MCF 10A (cell line): Measurements from ENCODE around the gene VAMP2. TPM values are rescaled to one million over a fixed set of nuclear protein-coding genes. Genes with fewer than 3 reads are reported as not detected.
A peak's percentile ranks its signal among the peaks of the same experiment; 100 is the strongest.

ENCODE experiments used
- Bru-seq: library from RNA; stranded (reverse); fragments of 400-500 nt; gene quantifications from one replicate; lab custom pipeline; 2021; lab: Mats Ljungman, UMichigan
- BruChase-seq, 2 experiments: library from RNA; stranded (reverse); fragments of 400-500 nt; gene quantifications; one replicate each; lab custom pipeline; 2021; lab: Mats Ljungman, UMichigan
- BruUV-seq: library from RNA; stranded (reverse); fragments of 400-500 nt; replicated peaks from 2 replicates; lab custom pipeline; 2021; lab: Mats Ljungman, UMichigan
- CTCF ChIA-PET: fragments of 300-600 bp; sonication (Branson Sonifier 250); formaldehyde crosslinking; extraction: SDS; loops from one replicate; lab custom pipeline; 2021; ENCODE audit warnings: antibody characterized with exemption, inconsistent platforms; lab: Yijun Ruan, JAX
- POLR2A ChIA-PET: fragments of 300-600, 350-650 bp; sonication (Branson Sonifier 250); formaldehyde crosslinking; extraction: SDS; loops from one replicate; lab custom pipeline; 2020; ENCODE audit warnings: antibody characterized with exemption, inconsistent platforms; lab: Yijun Ruan, JAX
- DNase-seq: peaks from one replicate; pipeline ENCODE4 v3.0.0-alpha.2; 2018; ENCODE audit not compliant: unreplicated experiment
- H3K27ac Mint-ChIP-seq: one replicate; pipeline ENCODE4 v1.8.0; 2022; ENCODE audit warnings: mild to moderate bottlenecking, low read depth, mixed read lengths; ENCODE audit not compliant: unreplicated experiment
- H3K27me3 Mint-ChIP-seq: one replicate; pipeline ENCODE4 v1.8.0; 2022; ENCODE audit warnings: mixed read lengths; ENCODE audit not compliant: insufficient read depth, unreplicated experiment
- H3K36me3 Mint-ChIP-seq: one replicate; pipeline ENCODE4 v1.8.0; 2022; ENCODE audit warnings: mild to moderate bottlenecking, moderate library complexity, mixed read lengths; ENCODE audit not compliant: insufficient read depth, unreplicated experiment
- H3K4me1 Mint-ChIP-seq: one replicate; pipeline ENCODE4 v1.8.0; 2022; ENCODE audit warnings: mixed read lengths; ENCODE audit not compliant: insufficient read depth, unreplicated experiment
- H3K4me3 Mint-ChIP-seq: one replicate; pipeline ENCODE4 v1.8.0; 2022; ENCODE audit warnings: mild to moderate bottlenecking, moderate library complexity, mixed read lengths; ENCODE audit not compliant: unreplicated experiment
- H3K9me3 Mint-ChIP-seq: one replicate; pipeline ENCODE4 v1.8.0; 2022; ENCODE audit warnings: mixed read lengths; ENCODE audit not compliant: unreplicated experiment
- intact Hi-C: fragments of 100-400 bp; cut with micrococcal nuclease; formaldehyde crosslinking; loops from 2 replicates; pipeline ENCODE4 v1.14.1; 2022
- long read RNA-seq: library from polyadenylated mRNA; stranded (forward); transcript quantifications from one replicate; pipeline ENCODE4 v2.0.0, GENCODE V29; 2022
- total RNA-seq: library from RNA; stranded (reverse); gene quantifications from 2 replicates; pipeline ENCODE4 v1.2.3, GENCODE V29; 2022
- TF ChIP-seq, protein P1 (sequence below): fragments of 200-600 bp; IDR thresholded peaks from one replicate; pipeline ENCODE4 v1.8.0; 2022; ENCODE audit warnings: antibody characterized with exemption, mild to moderate bottlenecking; ENCODE audit not compliant: unreplicated experiment

VAMP2 gene, protein sequence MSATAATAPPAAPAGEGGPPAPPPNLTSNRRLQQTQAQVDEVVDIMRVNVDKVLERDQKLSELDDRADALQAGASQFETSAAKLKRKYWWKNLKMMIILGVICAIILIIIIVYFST
- 37.7 and 42.8 TPM in 2 replicates for total RNA-seq
- percentile 93 among the genes with signal in this experiment for Bru-seq, nascent RNA
- BruChase-seq, experiment 1, labeled RNA remaining after a 6-hour chase, result percentile 97 among the genes with signal in this experiment
- BruChase-seq, experiment 2, labeled RNA remaining after a 2-hour chase, result percentile 95 among the genes with signal in this experiment
- long read RNA-seq, transcript VAMP2-203 (4 exons, 557 nt), result minor isoform, 9 of 95 reads
- long read RNA-seq, transcript VAMP2-201 (5 exons, 2,153 nt), result major isoform, 68 of 95 reads
- long read RNA-seq, partial matches to known transcripts, result 9 of 95 reads
- long read RNA-seq, other reads (novel, unspliced or antisense), result 8 of 95 reads

DNA sequence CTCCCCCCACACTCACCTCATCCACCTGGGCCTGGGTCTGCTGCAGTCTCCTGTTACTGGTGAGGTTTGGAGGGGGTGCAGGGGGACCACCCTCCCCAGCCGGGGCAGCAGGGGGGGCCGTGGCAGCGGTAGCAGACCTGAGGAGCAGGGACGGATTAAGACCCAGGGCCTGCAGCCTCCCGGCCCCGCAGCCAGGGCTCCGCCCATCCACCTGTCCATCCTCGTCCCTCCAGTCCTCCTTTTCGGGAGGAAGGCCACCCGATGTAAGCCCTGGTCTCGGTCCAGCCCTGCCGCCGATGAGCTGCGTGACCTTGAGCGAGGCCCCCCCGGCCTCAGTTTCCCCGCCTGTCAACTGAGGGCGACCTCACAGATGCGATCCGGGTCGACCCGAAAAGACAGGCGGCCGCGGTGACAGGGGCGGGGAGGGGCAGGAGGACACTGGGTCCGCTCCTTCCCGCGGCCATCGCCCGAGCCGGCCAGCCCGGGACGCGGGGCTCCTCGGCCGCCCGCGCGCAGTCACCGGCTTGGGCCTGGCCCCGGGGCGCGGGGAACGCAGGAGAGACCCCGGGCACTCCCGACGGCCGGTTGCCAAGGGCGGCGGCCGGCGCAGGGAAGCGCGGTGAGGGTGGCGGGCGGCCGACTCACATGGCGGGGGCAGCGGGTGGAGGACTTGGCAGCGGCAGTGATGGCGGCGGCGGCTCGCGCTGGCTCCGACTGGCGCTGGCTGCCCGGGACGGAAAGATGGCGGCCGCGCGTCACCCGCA lies at the start of gene VAMP2:
Gene VAMP2, minus strand, starts transcription at position 716 of the 764 bp plus-strand sequence. Its CDS starts 69 bp downstream, at position 647.
- peak; percentile 55 for DNase-seq
- H3K4me1 Mint-ChIP-seq, result peaks cover 38% of the 10 kb centered on the region
- POLR2A ChIA-PET, result interaction anchor here (0.6 to 16.5 kb wide), 7 partner anchors 11 to 60 kb away, joined by 3 to 429 read pairs (median 4); partner anchors contain the start of gene BORCS6
- no peaks in the 10 kb centered on the region for H3K27me3 Mint-ChIP-seq
- intact Hi-C loops, result no loop called here
- H3K27ac Mint-ChIP-seq, result peak within 1 kb of the TSS; percentile 94
- CTCF ChIA-PET, result interaction anchor here (3.3 kb wide), 1 partner anchor 43 kb away, joined by 16 read pairs; the partner anchor contains the start of gene ALOXE3
- no TSS peak for BruUV-seq
- TF ChIP-seq, protein P1, sequence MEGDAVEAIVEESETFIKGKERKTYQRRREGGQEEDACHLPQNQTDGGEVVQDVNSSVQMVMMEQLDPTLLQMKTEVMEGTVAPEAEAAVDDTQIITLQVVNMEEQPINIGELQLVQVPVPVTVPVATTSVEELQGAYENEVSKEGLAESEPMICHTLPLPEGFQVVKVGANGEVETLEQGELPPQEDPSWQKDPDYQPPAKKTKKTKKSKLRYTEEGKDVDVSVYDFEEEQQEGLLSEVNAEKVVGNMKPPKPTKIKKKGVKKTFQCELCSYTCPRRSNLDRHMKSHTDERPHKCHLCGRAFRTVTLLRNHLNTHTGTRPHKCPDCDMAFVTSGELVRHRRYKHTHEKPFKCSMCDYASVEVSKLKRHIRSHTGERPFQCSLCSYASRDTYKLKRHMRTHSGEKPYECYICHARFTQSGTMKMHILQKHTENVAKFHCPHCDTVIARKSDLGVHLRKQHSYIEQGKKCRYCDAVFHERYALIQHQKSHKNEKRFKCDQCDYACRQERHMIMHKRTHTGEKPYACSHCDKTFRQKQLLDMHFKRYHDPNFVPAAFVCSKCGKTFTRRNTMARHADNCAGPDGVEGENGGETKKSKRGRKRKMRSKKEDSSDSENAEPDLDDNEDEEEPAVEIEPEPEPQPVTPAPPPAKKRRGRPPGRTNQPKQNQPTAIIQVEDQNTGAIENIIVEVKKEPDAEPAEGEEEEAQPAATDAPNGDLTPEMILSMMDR, result no peak
- peaks cover 31% of the 10 kb centered on the region for H3K36me3 Mint-ChIP-seq
- peak within 1 kb of the TSS; percentile 78 for H3K4me3 Mint-ChIP-seq
- no peaks in the 10 kb centered on the region for H3K9me3 Mint-ChIP-seq

DNA sequence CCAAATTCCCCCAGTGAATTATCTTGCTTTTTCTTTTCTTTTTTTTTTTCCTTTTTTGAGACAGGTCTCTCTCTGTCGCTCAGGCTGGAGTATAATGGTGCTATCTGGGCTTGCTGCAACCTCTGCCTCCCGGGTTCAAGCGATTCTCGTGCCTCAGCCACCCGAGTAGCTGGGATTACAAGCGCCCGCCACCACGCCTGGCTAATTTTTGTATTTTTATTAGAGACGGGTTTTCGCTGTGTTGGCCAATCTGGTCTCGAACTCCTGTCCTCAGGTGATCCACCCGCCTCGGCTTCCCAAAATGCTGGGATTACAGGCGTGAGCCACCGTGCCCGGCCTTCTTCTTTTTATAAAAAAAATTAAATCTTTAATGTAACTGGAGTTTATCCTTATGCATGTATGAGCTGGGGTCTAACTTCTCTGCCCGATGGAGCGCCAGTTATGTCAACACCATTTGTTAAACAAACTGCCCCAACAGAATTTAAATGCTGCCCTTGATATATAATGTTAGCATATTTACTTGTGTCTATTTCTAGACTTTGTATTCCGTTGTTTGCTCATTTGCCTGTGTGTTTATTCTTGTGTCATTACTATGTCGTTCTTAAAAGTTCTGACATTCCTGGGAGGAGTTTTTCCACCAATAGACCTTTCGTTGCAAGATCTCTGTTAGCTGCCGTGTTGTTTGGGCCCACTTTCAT lies 48.2 kb upstream of the VAMP2 start:
- BruUV-seq, result no TSS peak
- intact Hi-C loops, result no loop called here
- TF ChIP-seq, protein P1, result no peak
- DNase-seq, result no peak
- Mint-ChIP-seq H3K4me1 (peaks cover 6% of the 10 kb centered on the region), H3K9me3 (no peaks in the 10 kb centered on the region), H3K27ac (peak overlapping the region; percentile 91), H3K36me3 (peaks cover 6% of the 10 kb centered on the region), H3K27me3 (no peaks in the 10 kb centered on the region), H3K4me3 (peak overlapping the region; percentile 91)
- ChIA-PET POLR2A (interaction anchor here (0.6 to 5.7 kb wide), 17 partner anchors 10 to 558 kb away, joined by 3 to 72 read pairs (median 6); partner anchors contain the start of genes BORCS6, CNTROB, CTC1 and PER1), CTCF (interaction anchor here (0.6 to 1.6 kb wide), 4 partner anchors 11 to 55 kb away, joined by 3 to 6 read pairs (median 5); no protein-coding TSS in a partner anchor)

DNA sequence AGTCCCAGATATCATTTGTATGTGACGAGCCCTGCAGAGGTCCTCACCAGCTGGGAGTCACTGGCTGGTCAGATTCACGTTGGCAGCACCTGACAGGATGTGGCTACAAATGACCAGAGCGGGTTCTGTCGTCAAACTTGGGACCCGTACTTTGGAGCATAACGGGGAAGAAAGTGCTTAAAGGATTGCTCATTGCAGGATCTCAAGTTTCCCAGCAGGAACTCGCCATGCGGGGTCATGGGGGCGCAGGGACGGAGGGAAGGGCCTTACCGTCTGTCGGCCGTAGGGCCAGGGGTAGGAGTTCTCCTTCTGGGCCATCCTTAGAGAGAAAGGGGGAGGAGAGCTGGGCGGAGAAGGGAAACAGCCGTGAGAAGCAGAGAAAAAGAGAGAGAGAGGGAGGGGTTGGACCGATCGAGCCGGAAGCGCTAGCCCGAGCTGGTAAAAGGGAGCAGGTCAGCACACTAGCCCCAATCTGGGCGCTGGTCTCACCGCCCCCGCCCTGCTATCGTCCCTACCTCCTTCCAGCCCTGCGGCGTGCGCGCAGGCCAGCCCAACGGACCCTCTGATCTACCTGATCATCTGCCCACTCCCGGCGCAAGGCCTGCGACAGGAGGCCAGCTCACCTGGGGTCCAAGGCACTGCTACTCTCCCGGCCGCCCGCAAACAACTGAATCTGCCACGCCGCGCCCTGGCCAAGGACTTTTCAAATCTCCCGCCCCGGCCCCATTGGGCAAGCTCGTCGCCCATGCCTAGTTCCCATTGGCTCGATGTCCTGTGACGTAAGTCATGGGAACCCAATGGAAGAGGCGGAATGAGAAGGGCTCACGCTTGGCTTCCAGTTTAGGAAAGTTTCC lies 47.4 kb upstream of the VAMP2 start, which contains the start of gene AURKB:
Gene AURKB, minus strand, starts transcription at position 669 of the 854 bp plus-strand sequence. Its CDS starts 351 bp downstream, at position 318.
- POLR2A ChIA-PET, result interaction anchor here (0.6 to 5.7 kb wide), 17 partner anchors 10 to 421 kb away, joined by 3 to 72 read pairs (median 6); partner anchors contain the start of genes BORCS6, CNTROB, CTC1 and PER1
- BruUV-seq, result TSS peak; percentile 84
- Mint-ChIP-seq H3K27me3 (no peaks in the 10 kb centered on the region), H3K4me3 (peak within 1 kb of the TSS; percentile 91), H3K36me3 (peaks cover 6% of the 10 kb centered on the region), H3K4me1 (peaks cover 6% of the 10 kb centered on the region), H3K9me3 (no peaks in the 10 kb centered on the region), H3K27ac (peak within 1 kb of the TSS; percentile 91)
- CTCF ChIA-PET, result interaction anchor here (0.5 to 1.6 kb wide), 6 partner anchors 11 to 357 kb away, joined by 3 to 6 read pairs (median 4); no protein-coding TSS in a partner anchor
- TF ChIP-seq, protein P1, result no peak
- peak; percentile 99 for DNase-seq
- intact Hi-C loops, result no loop called here
